PC-9 (cell line): ENCODE results near the gene RARB.

Source experiments
- EZH2 ChIP-seq: fragments of 200-600 bp; sonication (generic); IDR thresholded peaks from 2 replicates; pipeline ENCODE4 v1.8.0; 2017; ENCODE audit warnings: antibody characterized with exemption, low read depth
- TF ChIP-seq, protein P1 (sequence below): fragments of 200-600 bp; sonication (generic); conservative IDR thresholded peaks from 2 replicates; pipeline ENCODE4 v1.6.1; 2017; ENCODE audit warnings: mixed run types, antibody characterized with exemption, mild to moderate bottlenecking, moderate library complexity

DNA sequence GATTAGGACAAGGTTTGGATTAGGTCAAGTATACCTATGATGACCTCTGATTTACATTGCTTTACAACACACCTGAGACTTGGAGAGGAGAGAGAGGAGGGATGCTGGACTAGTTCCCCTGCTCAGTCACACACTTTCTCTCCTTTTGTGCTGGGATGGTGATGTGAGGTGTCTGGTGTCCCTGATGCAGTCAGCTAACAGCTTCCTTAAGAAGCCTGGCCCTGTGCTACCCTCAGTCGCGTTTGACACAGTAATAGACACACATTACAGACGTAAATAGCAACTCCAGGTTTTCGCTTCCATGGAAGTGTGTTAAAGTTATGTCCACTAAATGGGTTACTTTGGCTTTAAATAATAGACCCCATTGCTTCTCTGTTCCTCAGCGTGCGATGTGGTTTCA lies 58.9 kb downstream of the RARB start:
- TF ChIP-seq, protein P1, sequence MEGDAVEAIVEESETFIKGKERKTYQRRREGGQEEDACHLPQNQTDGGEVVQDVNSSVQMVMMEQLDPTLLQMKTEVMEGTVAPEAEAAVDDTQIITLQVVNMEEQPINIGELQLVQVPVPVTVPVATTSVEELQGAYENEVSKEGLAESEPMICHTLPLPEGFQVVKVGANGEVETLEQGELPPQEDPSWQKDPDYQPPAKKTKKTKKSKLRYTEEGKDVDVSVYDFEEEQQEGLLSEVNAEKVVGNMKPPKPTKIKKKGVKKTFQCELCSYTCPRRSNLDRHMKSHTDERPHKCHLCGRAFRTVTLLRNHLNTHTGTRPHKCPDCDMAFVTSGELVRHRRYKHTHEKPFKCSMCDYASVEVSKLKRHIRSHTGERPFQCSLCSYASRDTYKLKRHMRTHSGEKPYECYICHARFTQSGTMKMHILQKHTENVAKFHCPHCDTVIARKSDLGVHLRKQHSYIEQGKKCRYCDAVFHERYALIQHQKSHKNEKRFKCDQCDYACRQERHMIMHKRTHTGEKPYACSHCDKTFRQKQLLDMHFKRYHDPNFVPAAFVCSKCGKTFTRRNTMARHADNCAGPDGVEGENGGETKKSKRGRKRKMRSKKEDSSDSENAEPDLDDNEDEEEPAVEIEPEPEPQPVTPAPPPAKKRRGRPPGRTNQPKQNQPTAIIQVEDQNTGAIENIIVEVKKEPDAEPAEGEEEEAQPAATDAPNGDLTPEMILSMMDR, result no peak
- TF ChIP-seq EZH2, result no peak
